HL-60/S4 (cell line): ENCODE measurements around the gene HOXC9.

Source experiments
- in situ Hi-C: fragments of 300-500 bp; cut with MboI; formaldehyde crosslinking; loops from 2 replicates; pipeline ENCODE4 v1.14.3; 2022; ENCODE audit warnings: low sequenced_read_pairs

Gene HOXC9

DNA sequence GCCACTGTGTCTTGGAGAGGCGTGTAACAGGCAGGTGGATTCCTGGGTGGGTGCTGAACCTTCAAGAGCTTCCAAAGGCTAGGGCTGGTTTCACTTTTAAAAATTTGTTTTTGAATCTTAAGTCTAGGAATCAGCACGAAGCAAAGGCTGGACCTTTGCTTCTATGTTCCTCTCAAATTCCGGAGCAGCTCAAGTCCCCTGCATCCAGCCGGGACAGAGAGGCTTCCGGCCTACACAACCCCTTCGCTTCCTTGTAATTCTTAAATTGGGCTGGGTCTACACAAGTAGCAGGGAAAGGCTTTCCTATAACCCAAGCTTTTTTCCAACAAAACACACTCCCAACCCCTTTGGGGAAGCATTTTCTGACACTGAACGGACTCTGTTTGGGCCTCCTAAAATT, 37.0 kb upstream of the HOXC9 start:
- in situ Hi-C loops, result no loop called here

DNA sequence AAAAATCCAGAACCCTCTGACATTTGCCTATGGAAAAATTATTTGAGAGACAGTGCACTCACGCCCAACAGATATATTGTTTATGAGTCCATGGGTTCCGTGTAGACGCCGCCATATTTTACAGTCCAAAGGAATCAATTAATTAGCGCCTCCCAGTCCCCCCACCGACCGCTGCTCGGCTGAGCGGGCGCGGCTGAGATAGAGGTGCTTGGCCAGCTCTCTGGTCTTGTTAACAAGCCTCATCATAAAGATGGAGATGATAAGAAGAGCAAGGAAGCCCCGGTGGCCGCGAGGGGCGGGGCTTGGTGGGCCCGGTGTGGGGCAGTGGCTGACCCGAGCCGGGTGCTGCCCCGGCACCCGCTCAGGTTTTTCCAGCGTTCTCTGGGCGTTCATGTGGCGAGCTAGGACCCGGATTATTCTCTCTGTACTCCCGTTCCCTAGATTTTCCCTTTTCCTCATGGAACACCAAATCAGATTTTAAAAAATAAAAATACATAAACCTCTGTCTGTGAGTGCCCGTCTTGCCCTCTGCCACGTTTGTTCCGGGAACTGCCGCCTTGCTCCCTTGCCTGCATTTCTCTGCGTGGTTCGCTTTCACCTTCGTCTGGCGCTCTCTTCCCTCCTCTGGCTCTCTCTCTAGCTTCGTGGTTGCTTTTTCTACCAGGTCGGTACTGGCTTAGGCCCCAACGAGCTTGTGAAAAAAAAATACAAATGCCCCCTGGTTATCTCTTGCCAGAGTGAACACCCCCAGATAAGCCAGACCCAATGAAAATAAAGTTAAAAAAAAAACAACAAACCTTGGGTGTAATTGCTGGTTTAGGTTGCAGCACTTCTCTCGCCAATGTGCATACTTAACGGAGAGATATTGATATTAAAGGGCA, 36.3 kb upstream of the HOXC9 start:
- in situ Hi-C loops, result no loop called here

DNA sequence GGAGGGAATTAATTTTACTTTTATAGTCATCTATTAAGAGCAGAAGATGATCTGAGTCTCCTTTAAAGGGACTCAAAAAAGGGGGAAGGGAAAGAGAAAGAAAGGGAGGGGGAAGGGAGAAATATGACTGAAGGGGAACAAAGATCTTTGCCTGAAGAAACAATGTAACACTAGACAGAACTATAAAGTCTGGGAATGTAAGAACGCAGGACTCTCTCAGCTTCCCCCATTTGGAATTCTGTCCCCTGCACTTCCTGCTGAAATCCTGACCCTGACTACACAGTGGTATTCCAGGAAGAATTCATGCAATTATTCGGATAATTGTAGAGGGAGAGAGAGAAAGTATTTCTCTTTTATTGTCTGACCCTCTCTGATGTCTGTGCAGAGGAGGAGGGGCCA, 35.6 kb upstream of the HOXC9 start:
- in situ Hi-C loops, result no loop called here

DNA sequence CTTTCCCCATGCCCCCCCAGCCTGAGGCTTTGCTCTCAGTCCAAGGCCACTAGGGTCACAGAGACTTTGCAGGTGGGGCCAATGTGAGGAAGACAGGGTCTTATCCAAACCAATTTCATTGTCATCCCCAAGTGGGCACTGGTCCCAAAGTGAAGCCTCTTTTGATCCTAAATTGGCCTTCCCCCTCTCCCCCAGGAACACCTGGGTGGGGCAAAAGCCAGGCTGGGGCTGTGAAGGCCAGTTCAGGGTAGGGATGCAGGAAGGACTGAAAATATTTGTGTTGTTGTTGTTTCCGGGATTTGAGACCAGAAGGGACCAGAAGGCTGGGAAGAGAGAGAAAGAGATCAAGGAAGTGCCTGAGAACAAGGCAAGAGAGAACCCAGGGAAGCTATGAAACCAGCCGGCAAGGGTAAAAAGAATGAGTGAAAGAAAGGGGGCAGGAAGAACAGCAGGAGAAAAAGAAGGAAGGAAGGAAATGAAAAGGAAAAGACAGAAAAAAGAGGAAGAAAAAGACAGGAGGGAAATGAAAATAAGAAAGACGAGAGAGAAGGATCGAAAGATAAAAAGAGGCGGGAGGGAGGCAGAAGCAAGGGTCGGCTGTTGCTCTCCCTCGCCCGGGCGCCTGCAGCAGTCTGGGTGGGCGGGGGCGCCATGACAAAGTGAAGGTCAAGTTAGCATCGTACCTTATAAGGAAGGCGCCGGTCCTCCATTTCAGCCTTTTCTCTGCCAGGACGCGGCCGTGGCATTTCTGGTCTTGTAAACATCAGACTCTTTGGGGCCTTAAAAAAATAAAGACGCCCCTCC, 34.5 kb upstream of the HOXC9 start:
- in situ Hi-C loops, result no loop called here

DNA sequence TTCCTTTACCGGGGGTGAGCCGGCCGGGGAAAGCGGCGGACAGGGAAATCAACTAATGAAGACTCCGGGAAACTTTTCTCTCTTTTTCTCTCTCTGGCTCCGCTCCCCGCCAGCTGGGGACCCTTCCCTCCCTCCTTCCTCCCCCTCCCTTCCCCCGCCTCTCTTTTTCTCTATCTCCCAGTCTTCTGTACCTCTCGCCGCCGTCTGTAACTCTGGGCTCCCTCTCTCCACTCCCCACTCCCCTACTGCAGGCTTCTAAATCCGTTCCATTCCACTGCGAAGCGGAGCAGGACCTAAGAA, 33.9 kb upstream of the HOXC9 start:
- in situ Hi-C loops, result no loop called here

DNA sequence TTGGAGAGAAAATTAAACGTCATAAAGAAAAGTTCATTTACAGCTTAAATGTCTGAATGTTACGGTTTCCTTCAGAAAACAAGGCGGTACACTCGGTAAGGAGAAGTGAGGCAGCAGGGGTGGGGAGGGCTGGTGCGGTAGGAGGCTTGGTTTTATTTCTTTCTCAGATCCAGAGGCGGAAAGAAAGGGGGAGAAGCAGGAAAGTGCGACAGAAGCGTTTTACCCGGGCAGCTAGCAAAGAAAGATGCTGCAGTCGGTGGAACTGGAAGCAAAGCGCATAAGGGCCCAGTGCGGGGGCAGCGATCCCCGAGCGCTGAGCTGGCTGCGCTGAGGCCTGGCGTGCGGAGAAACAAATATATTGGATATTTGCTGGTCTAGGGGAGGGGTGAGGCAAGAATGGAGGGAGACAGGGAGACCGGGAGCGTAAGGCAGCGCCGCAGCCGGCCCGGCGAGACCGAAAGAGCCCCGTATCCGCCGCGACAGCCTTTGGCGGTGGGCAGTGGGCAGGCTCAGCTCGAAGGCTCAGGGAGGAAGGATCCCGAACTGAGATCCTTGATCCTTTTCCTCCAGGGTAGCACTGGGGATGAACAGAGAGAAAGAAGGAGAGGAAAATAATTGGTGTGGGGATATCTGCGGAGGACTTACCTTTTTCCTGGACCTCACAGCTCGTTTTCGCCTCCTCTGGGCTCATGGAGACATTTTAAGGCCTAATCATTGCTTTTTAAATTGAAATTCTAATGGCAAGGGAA, 33.4 kb upstream of the HOXC9 start:
- in situ Hi-C loops, result no loop called here

DNA sequence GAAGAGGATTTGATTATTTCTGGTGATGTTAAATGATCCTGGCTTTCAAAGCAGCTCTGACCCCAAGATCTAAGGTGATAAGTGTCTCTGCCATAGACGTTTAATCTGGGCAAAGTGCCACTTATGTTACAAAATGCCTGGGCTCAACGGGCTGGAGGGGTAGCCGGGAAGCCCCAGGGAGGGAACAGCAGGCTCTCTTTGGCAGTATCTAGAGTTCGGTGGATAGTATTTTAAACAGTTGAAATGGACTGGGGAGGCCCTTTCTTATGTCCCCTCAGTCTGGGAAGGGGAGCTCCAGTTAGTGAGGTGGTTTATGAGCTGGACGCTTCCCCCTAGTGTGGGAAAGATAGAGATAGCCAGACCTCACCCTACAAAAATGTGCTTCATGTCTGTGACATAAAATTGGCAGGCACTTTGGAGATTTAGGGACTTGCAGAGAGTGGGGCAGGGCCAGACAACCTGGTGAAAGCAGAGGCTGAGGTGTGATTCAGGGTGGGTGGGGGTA, 32.5 kb upstream of the HOXC9 start:
- in situ Hi-C loops, result no loop called here

DNA sequence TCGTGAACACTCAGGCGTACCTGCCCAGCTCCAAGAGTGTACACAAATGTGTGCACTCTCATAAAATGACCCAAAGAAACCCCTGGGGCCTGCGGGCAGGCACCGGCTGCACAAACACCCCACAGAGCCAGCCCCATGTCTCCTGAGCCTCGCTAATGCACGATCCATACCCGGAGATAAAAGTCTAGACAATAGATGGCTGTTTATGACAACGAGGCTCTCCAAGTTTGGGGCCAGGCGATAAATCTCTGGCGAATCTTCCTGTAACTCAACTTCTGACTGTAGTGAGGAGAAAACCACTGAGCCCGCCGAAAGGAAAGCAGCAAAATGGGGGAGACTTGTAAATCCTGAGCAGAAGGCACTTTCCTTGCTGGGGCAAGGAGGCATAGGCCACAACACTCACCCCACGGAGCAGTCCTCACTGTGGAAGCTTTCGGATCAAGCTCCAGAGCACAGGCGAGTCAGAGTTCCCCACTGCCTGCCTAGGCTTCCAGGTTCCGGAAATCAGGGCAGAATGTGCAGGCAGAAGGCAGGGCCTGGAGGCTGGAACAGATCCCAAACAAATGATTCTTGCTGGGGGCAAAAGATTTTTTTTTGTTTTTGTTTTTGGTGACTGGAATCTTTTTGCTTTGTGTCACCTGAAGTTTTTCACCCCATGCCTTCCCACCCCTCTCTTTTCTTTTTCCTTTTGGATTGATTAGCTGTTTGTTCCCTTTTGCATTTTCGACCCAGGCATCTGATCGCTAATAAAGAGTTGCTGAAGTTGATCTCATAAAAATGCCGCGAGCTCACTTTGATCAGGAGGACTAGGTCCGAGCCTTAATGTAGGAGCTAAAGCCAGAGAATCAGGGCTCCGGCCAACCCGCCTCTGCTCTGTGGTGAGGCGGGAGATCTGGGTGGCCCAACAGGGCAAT, 31.5 kb upstream of the HOXC9 start:
- in situ Hi-C loops, result no loop called here

DNA sequence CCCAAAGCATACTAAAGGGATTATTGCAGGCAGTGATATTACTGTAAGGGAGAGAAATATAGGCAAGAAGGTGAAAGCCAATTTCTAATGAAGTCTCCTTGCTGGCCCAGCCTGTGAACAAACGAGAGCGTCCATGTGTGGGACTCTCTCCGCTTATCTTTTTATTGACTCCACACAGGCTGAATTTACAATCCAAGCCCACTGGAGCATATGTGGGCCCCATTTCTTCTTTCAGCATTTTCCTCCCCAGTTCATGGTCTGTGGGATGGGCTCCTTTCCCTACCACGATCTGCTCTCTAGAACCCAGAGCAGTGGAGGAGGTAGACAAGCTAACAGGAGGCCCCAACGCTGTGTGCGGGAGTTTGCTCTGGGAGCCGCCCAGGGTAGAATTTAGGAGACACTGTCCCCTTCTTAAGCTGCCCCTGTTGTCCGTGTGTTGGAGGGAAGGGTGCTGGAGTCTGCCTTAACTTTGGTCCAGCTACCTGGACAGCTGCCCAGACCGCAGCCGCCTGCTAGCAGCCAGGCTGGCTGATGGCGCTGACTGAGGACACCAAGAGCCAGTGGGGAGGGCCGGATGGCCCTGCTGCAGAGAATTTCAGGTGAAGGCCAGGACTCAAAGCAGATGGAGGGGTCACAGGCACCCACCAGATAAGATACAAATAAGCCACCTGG, 30.2 kb upstream of the HOXC9 start:
- in situ Hi-C loops, result no loop called here

DNA sequence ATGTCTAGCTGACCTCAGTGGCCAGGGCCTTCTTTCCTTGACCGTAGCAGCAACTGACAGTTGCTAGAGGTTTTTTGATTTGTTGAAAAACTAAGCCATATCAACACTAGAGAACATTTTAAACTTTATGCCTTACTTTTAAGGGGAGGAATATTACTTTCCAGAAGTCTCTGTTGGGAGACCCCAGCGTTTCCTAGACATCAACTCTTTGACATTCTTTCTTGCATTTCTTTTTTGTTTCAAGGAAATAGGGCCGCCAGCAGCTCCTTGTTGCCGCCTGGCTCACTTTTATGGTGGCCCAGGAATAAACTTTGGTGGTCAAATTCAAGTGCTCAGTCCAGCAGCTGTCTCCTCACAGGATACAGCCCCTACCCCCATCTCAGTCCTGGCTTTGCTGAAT, 29.5 kb upstream of the HOXC9 start:
- in situ Hi-C loops, result no loop called here

DNA sequence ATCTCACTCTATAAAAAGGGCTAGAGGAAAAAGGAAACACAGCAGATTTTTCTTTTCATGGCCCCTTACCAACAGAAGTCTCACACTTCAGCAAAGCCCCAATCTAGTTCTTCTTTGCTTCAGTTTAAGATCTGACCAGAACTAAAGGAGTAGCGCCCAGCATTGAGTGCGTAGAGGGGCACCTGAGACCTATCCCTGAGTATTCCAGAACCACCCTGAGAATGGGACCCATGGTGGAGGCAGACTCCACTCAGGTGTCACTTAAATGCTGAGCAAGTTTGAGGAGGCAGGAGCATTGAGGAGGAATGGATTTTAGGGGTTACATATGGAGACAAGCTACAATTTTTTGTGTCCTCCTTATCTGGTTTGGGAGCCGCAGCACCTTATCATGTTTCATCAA, 28.8 kb upstream of the HOXC9 start:
- in situ Hi-C loops, result no loop called here

DNA sequence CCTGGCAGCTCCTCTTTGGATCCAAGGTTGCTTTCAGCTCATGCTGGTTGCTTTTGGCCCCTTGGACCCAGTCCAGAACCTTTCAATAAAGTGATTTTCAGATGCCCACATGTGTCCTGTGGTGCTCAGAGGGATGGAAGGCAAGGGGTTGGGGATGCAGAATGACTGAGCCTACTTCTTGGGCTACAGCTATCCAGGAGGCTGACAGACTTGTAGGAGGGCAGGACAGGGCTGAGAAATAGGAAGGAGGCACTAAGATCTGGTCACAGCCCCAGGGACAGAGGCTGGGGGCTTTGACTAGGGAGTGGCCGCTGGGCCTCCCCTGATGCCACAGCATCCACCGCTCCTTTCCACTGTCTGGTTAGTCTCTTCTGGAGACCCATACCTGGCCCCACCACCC, 28.3 kb upstream of the HOXC9 start:
- in situ Hi-C loops, result no loop called here

DNA sequence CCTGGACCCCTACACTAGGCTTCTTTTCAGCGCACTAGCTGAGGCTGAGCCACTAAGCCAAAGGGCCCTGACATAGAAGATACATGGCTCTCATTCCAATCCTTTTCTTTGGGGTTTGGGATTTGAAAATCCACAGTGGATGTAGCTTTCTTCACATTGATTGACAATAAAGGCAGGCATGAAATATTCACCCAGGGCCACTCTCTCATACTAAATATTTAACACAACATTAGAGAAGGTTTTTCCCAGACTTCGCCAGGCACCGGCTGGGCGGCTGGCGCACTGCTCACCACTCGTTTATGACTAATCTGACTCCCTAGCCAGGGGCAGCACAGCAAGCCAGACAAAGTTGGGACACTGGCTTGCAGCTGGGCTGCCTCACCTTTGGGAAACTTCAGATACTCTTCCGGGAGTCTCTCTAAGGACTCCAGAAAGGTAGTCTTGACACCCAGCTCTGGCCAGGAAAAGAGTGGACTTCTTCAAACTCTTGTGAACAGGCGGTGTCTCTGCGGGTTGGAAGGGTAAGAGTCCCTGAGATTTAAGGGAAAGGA, 27.7 kb upstream of the HOXC9 start:
- in situ Hi-C loops, result no loop called here

DNA sequence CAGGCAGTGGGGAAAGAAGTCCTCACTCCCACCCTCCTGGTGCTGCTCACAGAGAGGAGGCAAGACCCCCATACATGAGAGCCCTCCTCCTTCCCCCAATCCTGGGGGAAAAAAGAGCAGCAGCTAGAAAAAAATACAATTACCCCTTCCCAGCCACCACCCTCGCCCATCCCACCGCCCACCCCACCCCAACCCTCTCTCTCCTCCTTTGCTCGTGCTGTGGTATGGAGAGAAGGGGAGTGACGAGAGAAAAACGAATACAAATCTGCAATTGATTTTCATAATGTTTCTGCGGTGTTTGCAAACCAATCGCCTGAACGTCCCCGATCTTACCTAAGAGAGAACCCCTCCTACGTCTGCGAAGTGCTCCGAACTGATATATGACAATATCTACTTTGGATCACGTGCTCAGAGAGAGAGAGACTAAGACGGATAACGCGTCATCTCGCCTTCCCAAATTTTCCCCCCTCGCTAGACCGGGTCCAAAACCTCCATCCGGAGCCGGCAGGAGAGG, 27.2 kb upstream of the HOXC9 start, which contains the start of gene HOXC11:
TSS of gene HOXC11 (plus strand) at position 405 of the 514 bp plus-strand sequence. CDS start 116 bp downstream, outside the sequence.
- in situ Hi-C loops, result no loop called here

DNA sequence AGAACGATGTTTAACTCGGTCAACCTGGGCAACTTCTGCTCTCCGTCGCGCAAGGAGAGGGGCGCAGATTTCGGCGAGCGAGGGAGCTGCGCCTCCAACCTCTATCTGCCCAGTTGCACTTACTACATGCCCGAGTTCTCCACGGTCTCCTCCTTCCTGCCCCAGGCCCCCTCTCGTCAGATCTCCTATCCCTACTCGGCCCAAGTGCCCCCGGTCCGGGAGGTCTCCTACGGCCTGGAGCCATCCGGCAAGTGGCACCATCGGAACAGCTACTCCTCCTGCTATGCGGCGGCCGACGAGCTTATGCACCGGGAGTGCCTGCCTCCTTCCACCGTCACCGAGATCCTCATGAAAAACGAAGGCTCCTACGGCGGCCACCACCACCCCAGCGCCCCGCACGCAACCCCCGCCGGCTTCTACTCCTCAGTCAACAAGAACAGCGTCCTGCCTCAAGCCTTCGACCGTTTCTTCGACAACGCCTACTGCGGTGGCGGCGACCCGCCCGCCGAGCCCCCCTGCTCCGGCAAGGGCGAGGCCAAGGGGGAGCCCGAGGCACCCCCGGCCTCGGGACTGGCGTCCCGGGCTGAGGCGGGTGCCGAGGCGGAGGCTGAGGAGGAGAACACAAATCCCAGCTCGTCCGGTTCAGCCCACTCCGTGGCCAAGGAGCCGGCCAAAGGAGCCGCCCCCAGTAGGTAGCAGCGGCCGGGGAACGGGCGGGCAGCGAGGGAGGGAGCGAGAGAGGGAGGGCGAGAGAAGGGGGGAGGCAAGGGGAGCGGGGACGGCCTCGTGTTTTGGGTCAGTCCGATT, 26.5 kb upstream of the HOXC9 start:
- in situ Hi-C loops, result no loop called here

DNA sequence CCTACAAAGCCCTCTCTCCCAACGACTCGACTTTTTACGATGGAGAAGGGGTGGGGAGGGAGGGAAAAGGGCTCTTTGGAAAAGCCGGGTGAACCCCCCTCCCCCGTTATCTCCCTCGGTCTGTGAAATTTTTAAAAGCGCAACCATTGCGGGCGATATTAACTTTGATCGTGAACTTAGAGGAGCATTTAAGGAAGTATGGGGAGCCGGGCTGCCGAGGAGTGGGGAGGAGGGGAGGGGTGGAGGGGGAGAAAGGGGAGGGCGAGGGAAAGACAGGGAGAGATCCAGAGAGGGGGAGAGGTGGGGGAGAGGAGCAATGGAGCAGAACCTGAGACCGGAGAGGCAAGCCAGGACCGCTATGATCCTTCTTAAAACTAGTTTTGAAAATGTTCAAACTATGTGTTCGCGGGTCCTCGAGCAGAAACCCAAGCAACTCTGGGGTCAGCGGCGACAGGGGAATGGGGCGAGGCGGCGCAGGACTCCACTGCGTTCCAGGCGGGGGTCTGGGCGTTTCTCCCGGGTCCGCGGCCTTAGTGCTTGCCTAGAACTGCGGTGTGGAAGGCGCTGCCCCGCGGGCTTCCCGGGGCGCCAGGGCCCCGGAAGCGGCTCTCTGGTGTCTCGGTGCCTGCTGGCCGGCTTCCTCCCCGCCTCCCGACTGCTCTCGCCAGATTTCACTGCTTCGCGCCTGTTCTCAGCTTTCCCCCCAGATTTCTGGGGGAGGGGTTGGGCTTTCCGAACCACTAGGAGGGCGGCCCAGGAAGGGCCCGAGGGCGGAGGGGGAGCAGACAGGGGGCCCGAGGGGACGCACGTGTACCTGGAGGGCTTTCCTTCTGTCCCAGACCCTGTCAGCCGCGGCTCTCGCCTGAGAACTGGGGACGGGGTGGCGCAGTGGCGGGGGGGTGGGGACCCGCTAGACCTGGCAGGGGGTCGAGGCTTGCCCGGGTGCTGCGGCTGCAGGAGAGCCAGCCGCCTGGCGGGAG, 25.6 kb upstream of the HOXC9 start, which contains the start of gene HOTAIR:
TSS of gene HOTAIR (minus strand) at position 871 of the 980 bp plus-strand sequence.
- in situ Hi-C loops, result no loop called here

DNA sequence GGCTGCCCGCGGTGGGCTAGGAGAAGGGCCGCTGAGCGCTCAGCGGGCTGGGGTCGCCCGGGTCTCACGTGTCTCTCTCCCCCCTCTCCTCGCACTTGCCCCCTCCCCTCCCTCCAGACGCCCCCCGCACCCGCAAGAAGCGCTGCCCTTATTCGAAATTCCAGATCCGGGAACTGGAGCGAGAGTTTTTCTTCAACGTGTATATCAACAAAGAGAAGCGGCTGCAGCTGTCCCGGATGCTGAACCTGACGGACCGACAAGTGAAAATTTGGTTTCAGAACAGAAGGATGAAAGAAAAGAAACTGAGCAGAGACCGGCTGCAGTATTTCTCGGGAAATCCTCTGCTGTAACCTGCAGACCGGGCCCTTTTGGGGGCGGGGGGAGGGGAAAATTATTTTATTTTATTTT, 24.9 kb upstream of the HOXC9 start:
- in situ Hi-C loops, result no loop called here
